ENCODE results near the gene LMF2. TPM values are rescaled to one million over a fixed set of nuclear protein-coding genes. Genes with fewer than 3 reads are reported as not detected.

Gene LMF2
- polyA plus RNA-seq, 1 of the 3 experiments (the other 2 are of a cell fraction), result 34.3 TPM

DNA sequence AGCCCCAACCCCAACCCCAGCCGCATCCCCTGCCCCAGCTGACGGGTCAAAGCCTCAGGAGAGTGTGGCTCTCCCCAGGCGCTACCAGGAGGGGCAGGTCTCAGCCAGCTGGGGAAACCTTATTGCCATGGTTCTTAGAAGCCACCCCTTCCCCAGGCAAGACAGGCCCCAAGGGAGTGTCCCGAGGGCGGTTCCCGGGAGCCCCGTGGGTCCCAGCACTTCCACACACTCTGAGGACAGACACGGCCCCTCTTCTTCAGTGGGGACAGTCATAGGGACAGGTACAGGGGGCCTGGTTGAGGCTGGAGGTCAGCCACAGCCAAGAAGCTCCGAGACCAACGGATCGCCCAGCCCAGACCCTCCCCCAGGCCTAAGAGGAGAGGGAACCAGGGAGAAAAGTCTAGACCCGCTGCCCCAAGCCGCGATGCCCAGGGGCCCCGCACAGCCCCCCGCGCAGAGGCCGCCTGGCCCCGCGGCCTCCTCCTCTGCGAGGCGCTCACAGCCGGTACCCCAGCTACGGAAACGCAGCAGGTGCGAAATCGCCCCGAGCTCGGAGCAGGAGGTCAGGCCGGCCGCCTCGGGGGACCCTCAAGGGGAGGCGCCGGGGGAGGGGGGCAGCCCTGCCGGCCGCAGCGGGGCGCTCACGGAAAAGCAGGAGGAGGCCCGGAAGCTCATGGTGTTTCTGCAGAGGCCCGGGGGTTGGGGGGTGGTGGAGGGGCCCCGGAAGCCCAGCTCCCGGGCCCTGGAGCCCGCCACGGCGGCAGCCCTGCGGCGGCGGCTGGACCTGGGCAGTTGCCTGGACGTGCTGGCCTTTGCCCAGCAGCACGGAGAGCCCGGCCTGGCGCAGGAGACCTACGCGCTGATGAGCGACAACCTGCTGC is 40.8 kb upstream of the LMF2 start (continued):
- TF ChIP-seq TAF1 (IDR thresholded peaks at IDR 0.05; ENCODE audit: borderline replicate concordance, low read depth, low read length) (no peak), TCF12 (IDR thresholded peaks at IDR 0.05) (no peak), ELF1 (IDR thresholded peaks at IDR 0.05) (no peak), MXI1 (IDR thresholded peaks at IDR 0.05; ENCODE audit: low read depth, low read length) (no peak)

DNA sequence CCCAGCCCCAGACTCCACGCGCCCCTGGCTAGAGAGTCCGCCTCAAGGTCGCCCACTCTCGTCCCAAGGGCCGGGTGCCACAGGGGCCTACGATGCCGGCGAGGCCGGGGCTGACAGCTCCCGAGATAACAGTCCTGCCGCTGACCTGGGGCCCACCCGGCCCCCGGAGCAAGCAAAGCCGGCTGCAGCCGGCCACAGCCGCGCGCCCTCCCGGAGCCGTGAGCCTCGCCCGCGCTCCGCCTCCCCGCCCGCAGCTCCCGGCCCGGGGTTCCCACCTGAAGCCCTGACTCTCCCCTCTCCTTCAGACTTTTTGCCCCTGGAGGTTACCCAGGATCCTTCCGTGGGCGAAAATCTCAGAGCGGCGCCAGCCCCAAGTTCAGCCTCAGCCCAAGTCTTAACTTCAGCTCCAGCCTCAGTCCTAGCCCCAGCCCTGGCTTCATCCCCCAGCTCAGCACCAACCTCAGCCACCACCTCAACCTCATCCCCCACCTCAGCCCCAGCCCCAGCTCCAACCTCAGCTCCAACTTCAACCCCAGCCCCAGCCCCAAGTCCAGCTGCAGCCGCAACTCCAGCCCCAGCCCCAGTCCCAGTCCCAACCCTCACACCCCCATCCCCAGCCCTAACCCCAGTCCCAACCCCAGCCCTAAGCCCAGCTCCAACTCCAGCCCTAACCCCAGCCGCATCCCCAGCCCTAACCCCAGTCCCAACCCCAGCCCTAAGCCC is 39.9 kb upstream of the LMF2 start:
- no peak for TF ChIP-seq SMC3 (IDR thresholded peaks at IDR 0.05; ENCODE audit: low read depth, low read length)
- TF ChIP-seq, protein P1, sequence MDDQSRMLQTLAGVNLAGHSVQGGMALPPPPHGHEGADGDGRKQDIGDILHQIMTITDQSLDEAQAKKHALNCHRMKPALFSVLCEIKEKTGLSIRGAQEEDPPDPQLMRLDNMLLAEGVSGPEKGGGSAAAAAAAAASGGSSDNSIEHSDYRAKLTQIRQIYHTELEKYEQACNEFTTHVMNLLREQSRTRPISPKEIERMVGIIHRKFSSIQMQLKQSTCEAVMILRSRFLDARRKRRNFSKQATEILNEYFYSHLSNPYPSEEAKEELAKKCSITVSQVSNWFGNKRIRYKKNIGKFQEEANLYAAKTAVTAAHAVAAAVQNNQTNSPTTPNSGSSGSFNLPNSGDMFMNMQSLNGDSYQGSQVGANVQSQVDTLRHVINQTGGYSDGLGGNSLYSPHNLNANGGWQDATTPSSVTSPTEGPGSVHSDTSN (IDR thresholded peaks at IDR 0.05), result no peak
- Histone ChIP-seq H2AFZ (ENCODE audit: low read depth) (no peak overlapping the region), H4K20me1 (ENCODE audit: insufficient read depth) (no peaks in the 10 kb centered on the region), H3K36me3 (replicated peaks in 1 of 2; ENCODE audit: control insufficient read depth in 1 of 2, insufficient read depth in 2 of 2, low read length in 1 of 2) (no peaks in the 10 kb centered on the region), H3F3A (replicated peaks; ENCODE audit: insufficient read depth) (no peaks in the 10 kb centered on the region), H3K27ac (ENCODE audit: low read depth in 2 of 2, low read length in 1 of 2) (no peak overlapping the region), H3K4me3 (ENCODE audit: low read depth in 2 of 2, low read length in 1 of 2) (no peak overlapping the region), H3K4me1 (ENCODE audit: control insufficient read depth in 1 of 2, insufficient read depth in 2 of 2, low read depth in 1 of 2, low read length in 1 of 2) (peaks cover 0 to 9% of the 10 kb centered on the region in 2 experiments; a peak in 1 of 4 replicates), H3K79me2 (ENCODE audit: insufficient read depth) (no peaks in the 10 kb centered on the region), H3K4me2 (no peak overlapping the region), H3K27me3 (ENCODE audit: insufficient read depth) (no peaks in the 10 kb centered on the region), H3K9me2 (no peaks in the 10 kb centered on the region), H3K9ac (no peak overlapping the region), H3K9me3 (no peaks in the 10 kb centered on the region)
- ChIA-PET POLR2A (no interaction called here), CTCF (interaction anchor here (1.5 to 4.9 kb wide), 3 partner anchors 16 to 73 kb away, joined by 4 to 31 read pairs (median 11); partner anchors contain the start of gene SYCE3)
- WGBS (ENCODE audit: low lambda C conversion rate), result 92% methylated on average over 15 of the region's 35 CpGs
- DNase-seq, result peak; percentile 42

DNA sequence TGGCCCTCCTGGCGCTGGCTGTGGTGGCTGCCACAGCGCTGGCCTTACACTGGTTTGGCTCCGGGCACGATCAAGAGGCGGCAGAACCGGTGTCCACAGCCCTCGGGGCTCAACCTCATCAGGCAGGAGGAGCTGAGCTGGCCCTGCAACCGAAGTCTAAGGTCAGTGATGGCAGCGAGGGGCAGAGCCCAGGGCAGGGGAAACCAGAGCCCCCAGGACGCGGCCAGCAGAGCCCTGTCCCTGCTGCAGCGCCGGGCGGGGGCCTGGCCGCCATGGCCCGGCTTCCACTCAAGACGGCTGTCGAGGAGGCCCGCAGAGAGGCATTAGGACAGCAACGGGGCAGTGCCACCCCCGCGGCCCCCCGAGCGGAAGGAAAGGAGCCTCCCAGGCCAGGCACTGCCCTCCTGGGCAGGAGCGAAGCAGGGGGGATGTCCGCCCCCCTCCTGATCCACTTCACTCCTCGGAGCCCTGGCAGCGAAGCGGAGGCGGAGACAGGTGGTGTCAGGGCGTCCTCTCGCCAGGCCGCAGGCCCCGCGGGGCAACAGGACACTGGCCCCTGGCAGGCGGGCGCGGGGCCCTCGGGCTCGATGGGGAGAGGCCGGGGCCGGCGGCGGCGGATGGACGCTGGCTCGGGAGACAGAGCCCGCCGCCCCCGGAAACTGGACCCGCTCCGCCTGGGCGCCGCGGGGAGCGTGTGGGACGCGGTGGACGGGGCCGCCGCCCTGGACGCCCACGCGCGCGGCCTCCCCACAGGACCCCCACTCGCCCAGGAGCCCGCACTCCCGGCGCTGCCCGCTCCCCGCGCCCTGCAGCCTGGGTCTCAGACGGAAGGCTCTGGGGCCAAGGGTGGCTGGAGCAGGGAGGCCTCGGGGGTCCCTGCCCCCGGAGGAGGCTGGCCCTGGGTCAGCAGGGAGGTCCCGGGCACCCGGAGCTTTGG is 39.1 kb upstream of the LMF2 start:
- ChIA-PET CTCF (interaction anchor here (1.5 to 4.9 kb wide), 4 partner anchors 10 to 74 kb away, joined by 5 to 31 read pairs (median 8); partner anchors contain the start of genes SCO2 and SYCE3), POLR2A (interaction anchor here (1.6 to 2.3 kb wide), 2 partner anchors 16 to 21 kb away, joined by 5 to 7 read pairs; partner anchors contain the start of genes SCO2 and SYCE3)
- Histone ChIP-seq H3K79me2 (ENCODE audit: insufficient read depth) (no peaks in the 10 kb centered on the region), H3K27ac (ENCODE audit: low read depth in 2 of 2, low read length in 1 of 2) (no peak overlapping the region), H3K4me2 (no peak overlapping the region), H3K9ac (no peak overlapping the region), H4K20me1 (ENCODE audit: insufficient read depth) (no peaks in the 10 kb centered on the region), H2AFZ (ENCODE audit: low read depth) (no peak overlapping the region), H3K27me3 (ENCODE audit: insufficient read depth) (no peaks in the 10 kb centered on the region), H3K4me3 (ENCODE audit: low read depth in 2 of 2, low read length in 1 of 2) (no peak overlapping the region), H3K9me2 (no peaks in the 10 kb centered on the region), H3K4me1 (ENCODE audit: control insufficient read depth in 1 of 2, insufficient read depth in 2 of 2, low read depth in 1 of 2, low read length in 1 of 2) (peaks cover 0 to 9% of the 10 kb centered on the region in 2 experiments; a peak in 1 of 4 replicates), H3F3A (replicated peaks; ENCODE audit: insufficient read depth) (peaks cover 3% of the 10 kb centered on the region), H3K36me3 (replicated peaks in 1 of 2; ENCODE audit: control insufficient read depth in 1 of 2, insufficient read depth in 2 of 2, low read length in 1 of 2) (no peaks in the 10 kb centered on the region), H3K9me3 (no peaks in the 10 kb centered on the region)
- WGBS (ENCODE audit: low lambda C conversion rate), result 93% methylated on average over 28 of the region's 78 CpGs
- peak; percentile 44 for DNase-seq
- no peak for TF ChIP-seq GATA2 (CRISPR knock-in tag; IDR thresholded peaks at IDR 0.05)
- no peak for TF ChIP-seq RAD21 (IDR thresholded peaks at IDR 0.05; ENCODE audit: low read length)
- TF ChIP-seq SMC3 (IDR thresholded peaks at IDR 0.05; ENCODE audit: low read depth, low read length), result no peak
- no peak for TF ChIP-seq SIN3A (IDR thresholded peaks at IDR 0.05; ENCODE audit: borderline replicate concordance, low read depth, low read length)
- no peak for TF ChIP-seq ELF1 (IDR thresholded peaks at IDR 0.05)
- TF ChIP-seq, protein P2, sequence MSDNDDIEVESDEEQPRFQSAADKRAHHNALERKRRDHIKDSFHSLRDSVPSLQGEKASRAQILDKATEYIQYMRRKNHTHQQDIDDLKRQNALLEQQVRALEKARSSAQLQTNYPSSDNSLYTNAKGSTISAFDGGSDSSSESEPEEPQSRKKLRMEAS (IDR thresholded peaks at IDR 0.05; ENCODE audit: low read depth), result no peak
- TF ChIP-seq FOSL2 (IDR thresholded peaks at IDR 0.05; ENCODE audit: borderline replicate concordance, low read depth), result no peak
- TF ChIP-seq EP300 (IDR thresholded peaks at IDR 0.05; ENCODE audit: borderline replicate concordance in 1 of 2, low read depth in 1 of 2, low read length in 1 of 2), result no peak
- no peak for TF ChIP-seq YY1 (IDR thresholded peaks at IDR 0.05; ENCODE audit: low read depth)
- TF ChIP-seq, protein P3, sequence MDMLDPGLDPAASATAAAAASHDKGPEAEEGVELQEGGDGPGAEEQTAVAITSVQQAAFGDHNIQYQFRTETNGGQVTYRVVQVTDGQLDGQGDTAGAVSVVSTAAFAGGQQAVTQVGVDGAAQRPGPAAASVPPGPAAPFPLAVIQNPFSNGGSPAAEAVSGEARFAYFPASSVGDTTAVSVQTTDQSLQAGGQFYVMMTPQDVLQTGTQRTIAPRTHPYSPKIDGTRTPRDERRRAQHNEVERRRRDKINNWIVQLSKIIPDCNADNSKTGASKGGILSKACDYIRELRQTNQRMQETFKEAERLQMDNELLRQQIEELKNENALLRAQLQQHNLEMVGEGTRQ (IDR thresholded peaks at IDR 0.05; ENCODE audit: borderline replicate concordance, low read depth, low read length), result no peak
- TF ChIP-seq, protein P4, sequence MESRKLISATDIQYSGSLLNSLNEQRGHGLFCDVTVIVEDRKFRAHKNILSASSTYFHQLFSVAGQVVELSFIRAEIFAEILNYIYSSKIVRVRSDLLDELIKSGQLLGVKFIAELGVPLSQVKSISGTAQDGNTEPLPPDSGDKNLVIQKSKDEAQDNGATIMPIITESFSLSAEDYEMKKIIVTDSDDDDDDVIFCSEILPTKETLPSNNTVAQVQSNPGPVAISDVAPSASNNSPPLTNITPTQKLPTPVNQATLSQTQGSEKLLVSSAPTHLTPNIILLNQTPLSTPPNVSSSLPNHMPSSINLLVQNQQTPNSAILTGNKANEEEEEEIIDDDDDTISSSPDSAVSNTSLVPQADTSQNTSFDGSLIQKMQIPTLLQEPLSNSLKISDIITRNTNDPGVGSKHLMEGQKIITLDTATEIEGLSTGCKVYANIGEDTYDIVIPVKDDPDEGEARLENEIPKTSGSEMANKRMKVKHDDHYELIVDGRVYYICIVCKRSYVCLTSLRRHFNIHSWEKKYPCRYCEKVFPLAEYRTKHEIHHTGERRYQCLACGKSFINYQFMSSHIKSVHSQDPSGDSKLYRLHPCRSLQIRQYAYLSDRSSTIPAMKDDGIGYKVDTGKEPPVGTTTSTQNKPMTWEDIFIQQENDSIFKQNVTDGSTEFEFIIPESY (IDR thresholded peaks at IDR 0.05; ENCODE audit: borderline replicate concordance, low read depth), result no peak
- no peak for TF ChIP-seq MXI1 (IDR thresholded peaks at IDR 0.05; ENCODE audit: low read depth, low read length)
- no peak for TF ChIP-seq FOXJ3 (CRISPR knock-in tag; IDR thresholded peaks at IDR 0.05)
